ENCODE results near the gene ADAMTS18. TPM values are rescaled to one million over a fixed set of nuclear protein-coding genes. Genes with fewer than 3 reads are reported as not detected.

Gene ADAMTS18
- total and polyA plus RNA-seq, 4 donors: 0.03 to 5.8 (median 1.0) TPM; not detected in 1

GRCh38 chr16:77430787-77431585 is 3.8 kb downstream of the ADAMTS18 start:
- Histone ChIP-seq H3K36me3 (ENCODE audit: control insufficient read depth in 1 of 2, insufficient read depth in 2 of 2, low read length in 1 of 2) (no peaks in the 10 kb centered on the region), H3K27ac (ENCODE audit: low read depth in 1 of 2, low read length in 2 of 2) (no peak overlapping the region), H3K4me3 (ENCODE audit: low read length in 2 of 2) (no peak overlapping the region), H3K27me3 (ENCODE audit: control insufficient read depth in 1 of 2, insufficient read depth in 2 of 2, low read length in 1 of 2) (no peaks in the 10 kb centered on the region), H3K9me3 (ENCODE audit: control insufficient read depth, low read length) (no peaks in the 10 kb centered on the region), H3K4me1 (ENCODE audit: control insufficient read depth in 1 of 2, insufficient read depth in 2 of 2, low read length in 2 of 2) (no peaks in the 10 kb centered on the region)
- ATAC-seq (ENCODE audit: low FRiP score) (no peak), DNase-seq (no peak)
- intact Hi-C loops (cut with DNase I): no loop called here
- WGBS, 2 donors: 12 to 17% methylated on average over 17 of the region's 17 CpGs

- no peaks in the 10 kb centered on the region for H3K36me3 ChIP-seq (ENCODE audit: control insufficient read depth in 1 of 2, insufficient read depth in 2 of 2, low read length in 1 of 2)
- intact Hi-C loops (cut with DNase I): no loop called here
- ATAC-seq (ENCODE audit: low FRiP score) (no peak), DNase-seq (no peak)
- no peaks in the 10 kb centered on the region for H3K9me3 ChIP-seq (ENCODE audit: control insufficient read depth, low read length)
- H3K27ac ChIP-seq (ENCODE audit: low read depth in 1 of 2, low read length in 2 of 2): no peak overlapping the region
- no peak overlapping the region for H3K4me3 ChIP-seq (ENCODE audit: low read length in 2 of 2)
- 80% methylated on average over 4 of the region's 4 CpGs for WGBS, 2 donors
- no peaks in the 10 kb centered on the region for H3K4me1 ChIP-seq (ENCODE audit: control insufficient read depth in 1 of 2, insufficient read depth in 2 of 2, low read length in 2 of 2)
- H3K27me3 ChIP-seq (ENCODE audit: control insufficient read depth in 1 of 2, insufficient read depth in 2 of 2, low read length in 1 of 2): no peaks in the 10 kb centered on the region
Measured at GRCh38 chr16:77430360-77430759, 4.5 kb downstream of the ADAMTS18 start.

- no peaks in the 10 kb centered on the region for H3K4me1 ChIP-seq (ENCODE audit: control insufficient read depth in 1 of 2, insufficient read depth in 2 of 2, low read length in 2 of 2)
- 71 to 76% methylated on average over 10 of the region's 10 CpGs for WGBS, 2 donors
- no peak overlapping the region for H3K27ac ChIP-seq (ENCODE audit: low read depth in 1 of 2, low read length in 2 of 2)
- ATAC-seq (ENCODE audit: low FRiP score): no peak
- no peak for DNase-seq
- H3K9me3 ChIP-seq (ENCODE audit: control insufficient read depth, low read length): no peaks in the 10 kb centered on the region
- no peak overlapping the region for H3K4me3 ChIP-seq (ENCODE audit: low read length in 2 of 2)
- no peaks in the 10 kb centered on the region for H3K27me3 ChIP-seq (ENCODE audit: control insufficient read depth in 1 of 2, insufficient read depth in 2 of 2, low read length in 1 of 2)
- intact Hi-C loops (cut with DNase I): no loop called here
- H3K36me3 ChIP-seq (ENCODE audit: control insufficient read depth in 1 of 2, insufficient read depth in 2 of 2, low read length in 1 of 2): no peaks in the 10 kb centered on the region
Measured at GRCh38 chr16:77424871-77425604, 9.8 kb downstream of the ADAMTS18 start.

GRCh38 chr16:77422196-77422784 is 12.5 kb downstream of the ADAMTS18 start:
- H3K36me3 ChIP-seq (ENCODE audit: control insufficient read depth in 1 of 2, insufficient read depth in 2 of 2, low read length in 1 of 2): no peaks in the 10 kb centered on the region
- H3K27ac ChIP-seq (ENCODE audit: low read depth in 1 of 2, low read length in 2 of 2): no peak overlapping the region
- DNase-seq (no peak), ATAC-seq (ENCODE audit: low FRiP score) (no peak)
- H3K27me3 ChIP-seq (ENCODE audit: control insufficient read depth in 1 of 2, insufficient read depth in 2 of 2, low read length in 1 of 2): no peaks in the 10 kb centered on the region
- WGBS, 2 donors: 94 to 97% methylated on average over 2 of the region's 2 CpGs
- H3K9me3 ChIP-seq (ENCODE audit: control insufficient read depth, low read length): no peaks in the 10 kb centered on the region
- H3K4me3 ChIP-seq (ENCODE audit: low read length in 2 of 2): no peak overlapping the region
- no peaks in the 10 kb centered on the region for H3K4me1 ChIP-seq (ENCODE audit: control insufficient read depth in 1 of 2, insufficient read depth in 2 of 2, low read length in 2 of 2)
- intact Hi-C loops (cut with DNase I): no loop called here

GRCh38 chr16:77416939-77417480 is 17.8 kb downstream of the ADAMTS18 start:
- ATAC-seq (ENCODE audit: low FRiP score): no peak
- Histone ChIP-seq H3K9me3 (ENCODE audit: control insufficient read depth, low read length) (no peaks in the 10 kb centered on the region), H3K27me3 (ENCODE audit: control insufficient read depth in 1 of 2, insufficient read depth in 2 of 2, low read length in 1 of 2) (peaks cover 0 to 3% of the 10 kb centered on the region in 2 donors), H3K4me1 (ENCODE audit: control insufficient read depth in 1 of 2, insufficient read depth in 2 of 2, low read length in 2 of 2) (no peaks in the 10 kb centered on the region), H3K4me3 (ENCODE audit: low read length in 2 of 2) (no peak overlapping the region), H3K27ac (ENCODE audit: low read depth in 1 of 2, low read length in 2 of 2) (no peak overlapping the region), H3K36me3 (ENCODE audit: control insufficient read depth in 1 of 2, insufficient read depth in 2 of 2, low read length in 1 of 2) (no peaks in the 10 kb centered on the region)
- DNase-seq: no peak
- intact Hi-C loops (cut with DNase I): no loop called here
- WGBS, 2 donors: 86 to 89% methylated on average over 1 of the region's 1 CpG

GRCh38 chr16:77414752-77415231 is 20.0 kb downstream of the ADAMTS18 start:
- WGBS, 2 donors: 93 to 94% methylated on average over 2 of the region's 2 CpGs
- Histone ChIP-seq H3K27me3 (ENCODE audit: control insufficient read depth in 1 of 2, insufficient read depth in 2 of 2, low read length in 1 of 2) (peaks cover 0 to 3% of the 10 kb centered on the region in 2 donors), H3K27ac (ENCODE audit: low read depth in 1 of 2, low read length in 2 of 2) (no peak overlapping the region), H3K9me3 (ENCODE audit: control insufficient read depth, low read length) (no peaks in the 10 kb centered on the region), H3K4me1 (ENCODE audit: control insufficient read depth in 1 of 2, insufficient read depth in 2 of 2, low read length in 2 of 2) (no peaks in the 10 kb centered on the region), H3K36me3 (ENCODE audit: control insufficient read depth in 1 of 2, insufficient read depth in 2 of 2, low read length in 1 of 2) (no peaks in the 10 kb centered on the region), H3K4me3 (ENCODE audit: low read length in 2 of 2) (no peak overlapping the region)
- DNase-seq (no peak), ATAC-seq (ENCODE audit: low FRiP score) (no peak)
- intact Hi-C loops (cut with DNase I): no loop called here

- Histone ChIP-seq H3K4me3 (ENCODE audit: low read length in 2 of 2) (no peak overlapping the region), H3K4me1 (ENCODE audit: control insufficient read depth in 1 of 2, insufficient read depth in 2 of 2, low read length in 2 of 2) (no peaks in the 10 kb centered on the region), H3K27me3 (ENCODE audit: control insufficient read depth in 1 of 2, insufficient read depth in 2 of 2, low read length in 1 of 2) (peaks cover 0 to 2% of the 10 kb centered on the region in 2 donors), H3K36me3 (ENCODE audit: control insufficient read depth in 1 of 2, insufficient read depth in 2 of 2, low read length in 1 of 2) (no peaks in the 10 kb centered on the region), H3K9me3 (ENCODE audit: control insufficient read depth, low read length) (no peaks in the 10 kb centered on the region), H3K27ac (ENCODE audit: low read depth in 1 of 2, low read length in 2 of 2) (no peak overlapping the region)
- ATAC-seq (ENCODE audit: low FRiP score) (no peak), DNase-seq (no peak)
- intact Hi-C loops (cut with DNase I): no loop called here
- 67 to 68% methylated on average over 4 of the region's 4 CpGs for WGBS, 2 donors
Measured at GRCh38 chr16:77410449-77410848, 24.4 kb downstream of the ADAMTS18 start.

- ATAC-seq (ENCODE audit: low FRiP score): no peak
- WGBS, 2 donors: 5 to 10% methylated on average over 5 of the region's 5 CpGs
- H3K27me3 ChIP-seq (ENCODE audit: control insufficient read depth in 1 of 2, insufficient read depth in 2 of 2, low read length in 1 of 2): no peaks in the 10 kb centered on the region
- H3K9me3 ChIP-seq (ENCODE audit: control insufficient read depth, low read length): no peaks in the 10 kb centered on the region
- no peaks in the 10 kb centered on the region for H3K4me1 ChIP-seq (ENCODE audit: control insufficient read depth in 1 of 2, insufficient read depth in 2 of 2, low read length in 2 of 2)
- no peak overlapping the region for H3K27ac ChIP-seq (ENCODE audit: low read depth in 1 of 2, low read length in 2 of 2)
- no peak overlapping the region for H3K4me3 ChIP-seq (ENCODE audit: low read length in 2 of 2)
- no peak for DNase-seq
- no peaks in the 10 kb centered on the region for H3K36me3 ChIP-seq (ENCODE audit: control insufficient read depth in 1 of 2, insufficient read depth in 2 of 2, low read length in 1 of 2)
- intact Hi-C loops (cut with DNase I): no loop called here
Measured at GRCh38 chr16:77409311-77409710, 25.5 kb downstream of the ADAMTS18 start.
